ENCODE results near the gene OSER1.
A peak's percentile ranks its signal among the peaks of the same experiment; 100 is the strongest.

- TF ChIP-seq, protein P1, sequence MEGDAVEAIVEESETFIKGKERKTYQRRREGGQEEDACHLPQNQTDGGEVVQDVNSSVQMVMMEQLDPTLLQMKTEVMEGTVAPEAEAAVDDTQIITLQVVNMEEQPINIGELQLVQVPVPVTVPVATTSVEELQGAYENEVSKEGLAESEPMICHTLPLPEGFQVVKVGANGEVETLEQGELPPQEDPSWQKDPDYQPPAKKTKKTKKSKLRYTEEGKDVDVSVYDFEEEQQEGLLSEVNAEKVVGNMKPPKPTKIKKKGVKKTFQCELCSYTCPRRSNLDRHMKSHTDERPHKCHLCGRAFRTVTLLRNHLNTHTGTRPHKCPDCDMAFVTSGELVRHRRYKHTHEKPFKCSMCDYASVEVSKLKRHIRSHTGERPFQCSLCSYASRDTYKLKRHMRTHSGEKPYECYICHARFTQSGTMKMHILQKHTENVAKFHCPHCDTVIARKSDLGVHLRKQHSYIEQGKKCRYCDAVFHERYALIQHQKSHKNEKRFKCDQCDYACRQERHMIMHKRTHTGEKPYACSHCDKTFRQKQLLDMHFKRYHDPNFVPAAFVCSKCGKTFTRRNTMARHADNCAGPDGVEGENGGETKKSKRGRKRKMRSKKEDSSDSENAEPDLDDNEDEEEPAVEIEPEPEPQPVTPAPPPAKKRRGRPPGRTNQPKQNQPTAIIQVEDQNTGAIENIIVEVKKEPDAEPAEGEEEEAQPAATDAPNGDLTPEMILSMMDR (IDR thresholded peaks at IDR 0.05), result no peak
- no peak for TF ChIP-seq POLR2AphosphoS5 (IDR thresholded peaks at IDR 0.05)
- peak; percentile 28 for TF ChIP-seq POLR2A (IDR thresholded peaks at IDR 0.05)
These were observed 23.9 kb downstream of the OSER1 start for GRCh38 chr20:44186674-44187053.

Measured in transverse colon (tissue), 4 donors.